Calu3 (cell line): ENCODE data around the gene CSTPP1. TPM values are rescaled to one million over a fixed set of nuclear protein-coding genes. Genes with fewer than 3 reads are reported as not detected.

ENCODE experiments used
- BruUV-seq: library from RNA; stranded (reverse); fragments of 400-500 nt; replicated peaks from 2 replicates; lab custom pipeline; 2021; lab: Mats Ljungman, UMichigan
- CTCF ChIA-PET: fragments of 300-600 bp; sonication (Branson Sonifier 250); formaldehyde crosslinking; loops from one replicate; lab custom pipeline; 2022; ENCODE audit warnings: antibody characterized with exemption; lab: Charles Lee
- DNase-seq: peaks from one replicate; pipeline ENCODE4 v3.0.0; 2022
- H3K27ac Mint-ChIP-seq: one replicate; pipeline ENCODE4 v1.8.0; 2022; ENCODE audit warnings: mixed read lengths; ENCODE audit not compliant: unreplicated experiment
- H3K27me3 Mint-ChIP-seq: one replicate; pipeline ENCODE4 v1.8.0; 2022; ENCODE audit warnings: mixed read lengths; ENCODE audit not compliant: unreplicated experiment
- H3K36me3 Mint-ChIP-seq: one replicate; pipeline ENCODE4 v1.8.0; 2022; ENCODE audit warnings: mild to moderate bottlenecking, moderate library complexity, mixed read lengths; ENCODE audit not compliant: insufficient read depth, unreplicated experiment
- H3K4me1 Mint-ChIP-seq: one replicate; pipeline ENCODE4 v1.8.0; 2022; ENCODE audit warnings: mild to moderate bottlenecking, low read depth, mixed read lengths; ENCODE audit not compliant: unreplicated experiment
- H3K4me3 Mint-ChIP-seq: one replicate; pipeline ENCODE4 v1.8.0; 2022; ENCODE audit warnings: mild to moderate bottlenecking, low read depth, moderate library complexity, mixed read lengths; ENCODE audit not compliant: unreplicated experiment
- H3K9me3 Mint-ChIP-seq: one replicate; pipeline ENCODE4 v1.8.0; 2022; ENCODE audit warnings: low read depth, mixed read lengths; ENCODE audit not compliant: unreplicated experiment
- CTCF ChIP-seq: fragments of 200-600 bp; IDR thresholded peaks from one replicate; pipeline ENCODE4 v1.8.0; 2022; ENCODE audit warnings: antibody characterized with exemption; ENCODE audit not compliant: unreplicated experiment
- intact Hi-C: fragments of 100-400 bp; cut with micrococcal nuclease; formaldehyde crosslinking; loops from one replicate; pipeline ENCODE4 v1.10.0; 2022; ENCODE audit not compliant: unreplicated experiment
- total RNA-seq: library from RNA; stranded (reverse); gene quantifications from 2 replicates; pipeline ENCODE4 v1.2.3, GENCODE V29; 2022

The CSTPP1 gene
- total RNA-seq, 1 experiment from 2014 or later = 23.2 TPM

DNA sequence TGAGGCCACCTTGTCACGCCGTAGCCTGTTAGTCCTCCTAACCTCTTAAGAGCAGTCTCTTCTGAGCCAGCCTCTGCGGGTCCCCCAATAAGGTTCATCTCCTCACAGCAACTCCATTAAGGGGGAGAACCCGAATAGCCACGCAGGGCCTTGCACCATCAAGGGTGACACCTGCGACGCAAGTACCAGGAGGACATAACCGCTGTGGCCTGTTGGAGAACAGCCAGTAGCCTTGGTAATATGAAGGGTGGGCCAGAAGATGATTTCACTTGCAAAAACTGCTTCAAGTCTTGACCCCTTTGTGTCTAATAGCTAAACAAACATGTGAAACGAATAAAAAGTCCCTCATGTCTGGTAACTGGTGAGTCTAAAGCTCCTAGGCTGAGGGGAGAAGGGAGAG, 225.3 kb downstream of the CSTPP1 start:
- H3K4me1 Mint-ChIP-seq = no peaks in the 10 kb centered on the region
- no peaks in the 10 kb centered on the region for H3K9me3 Mint-ChIP-seq
- DNase-seq = no peak
- H3K27ac Mint-ChIP-seq = peak overlapping the region; percentile 23
- CTCF ChIA-PET = interaction anchor here (0.6 kb wide), 1 partner anchor 28 kb away, joined by 4 read pairs; no protein-coding TSS in a partner anchor
- H3K27me3 Mint-ChIP-seq = no peaks in the 10 kb centered on the region
- no peak for TF ChIP-seq CTCF
- BruUV-seq = no TSS peak
- H3K36me3 Mint-ChIP-seq = peaks cover 56% of the 10 kb centered on the region
- H3K4me3 Mint-ChIP-seq = no peak overlapping the region
- intact Hi-C loops = loop anchor here (1.0 kb wide), 1 partner anchor 273 kb away; no protein-coding TSS in a partner anchor

GRCh38 chr11:47162426-47162825, 225.9 kb downstream of the CSTPP1 start:
- no peaks in the 10 kb centered on the region for H3K9me3 Mint-ChIP-seq
- CTCF ChIA-PET = interaction anchor here (0.6 kb wide), 1 partner anchor 28 kb away, joined by 4 read pairs; no protein-coding TSS in a partner anchor
- no peaks in the 10 kb centered on the region for H3K27me3 Mint-ChIP-seq
- intact Hi-C loops = no loop called here
- H3K36me3 Mint-ChIP-seq = peaks cover 56% of the 10 kb centered on the region
- no TSS peak for BruUV-seq
- H3K4me3 Mint-ChIP-seq = no peak overlapping the region
- TF ChIP-seq CTCF = no peak
- H3K27ac Mint-ChIP-seq = no peak overlapping the region
- no peak for DNase-seq
- no peaks in the 10 kb centered on the region for H3K4me1 Mint-ChIP-seq

DNA sequence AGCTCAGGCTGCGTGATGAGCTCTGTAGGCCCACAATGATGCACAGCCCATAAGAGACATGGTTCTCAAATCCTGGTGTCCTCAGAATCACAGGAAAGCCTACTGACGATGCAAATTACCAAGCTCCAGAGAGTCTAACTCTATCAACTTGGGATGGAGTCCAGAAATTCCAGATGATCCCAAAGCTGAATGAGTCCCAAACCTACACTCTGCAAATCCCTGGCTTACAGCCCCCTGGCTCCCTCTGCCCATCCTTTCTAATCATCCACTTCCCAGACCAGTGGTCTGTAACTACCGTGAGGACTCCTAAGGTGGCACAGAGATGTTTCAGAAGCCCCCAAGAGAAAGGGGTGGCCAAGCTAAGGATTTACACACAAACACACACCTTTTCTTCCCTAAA, 226.6 kb downstream of the CSTPP1 start:
- Mint-ChIP-seq H3K27ac (no peak overlapping the region), H3K36me3 (peaks cover 56% of the 10 kb centered on the region), H3K9me3 (no peaks in the 10 kb centered on the region), H3K4me3 (no peak overlapping the region), H3K27me3 (no peaks in the 10 kb centered on the region), H3K4me1 (no peaks in the 10 kb centered on the region)
- BruUV-seq = no TSS peak
- no peak for TF ChIP-seq CTCF
- DNase-seq = no peak
- intact Hi-C loops = no loop called here
- CTCF ChIA-PET = interaction anchor here (0.6 to 1.1 kb wide), 4 partner anchors 9 to 495 kb away, joined by 3 to 5 read pairs (median 4); no protein-coding TSS in a partner anchor

DNA sequence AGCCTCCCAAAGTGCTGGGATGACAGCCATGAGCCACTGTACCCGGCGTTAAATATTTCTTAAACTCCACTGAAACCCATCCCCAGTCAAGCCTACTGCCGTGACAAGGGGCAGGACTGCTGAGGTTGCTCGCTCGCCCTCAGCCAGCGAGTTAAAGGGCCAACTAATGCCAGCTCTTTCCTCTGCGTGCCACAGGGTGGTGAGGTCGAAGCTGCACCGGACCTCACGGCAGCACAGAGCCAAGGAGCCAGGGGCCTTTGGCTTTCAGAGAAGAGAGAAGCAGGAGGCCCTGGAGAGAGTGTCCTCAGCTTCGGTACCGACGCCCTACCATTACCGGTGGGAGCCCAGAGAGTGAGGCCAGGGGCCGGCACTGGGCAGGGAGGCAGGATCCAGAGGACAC, 227.3 kb downstream of the CSTPP1 start:
- Mint-ChIP-seq H3K9me3 (no peaks in the 10 kb centered on the region), H3K4me1 (no peaks in the 10 kb centered on the region), H3K27ac (no peak overlapping the region), H3K27me3 (no peaks in the 10 kb centered on the region), H3K36me3 (peaks cover 59% of the 10 kb centered on the region), H3K4me3 (no peak overlapping the region)
- BruUV-seq = no TSS peak
- CTCF ChIA-PET = interaction anchor here (1.1 to 1.7 kb wide), 2 partner anchors 11 to 21 kb away, joined by 3 to 4 read pairs; no protein-coding TSS in a partner anchor
- intact Hi-C loops = no loop called here
- no peak for DNase-seq
- TF ChIP-seq CTCF = no peak
